Fibroblast of mammary gland (primary cell): ENCODE measurements around the gene ZDHHC17.
A peak's percentile ranks its signal among the peaks of the same experiment; 100 is the strongest.

Experiments
- DNase-seq: peaks from one replicate; pipeline ENCODE4 v3.0.0-alpha.2; 2010; ENCODE audit warnings: low read depth
- H3K4me3 ChIP-seq: 2 replicates; pipeline ENCODE4 v1.5.1; 2011; ENCODE audit warnings: low read depth, mild to moderate bottlenecking, low read length, moderate library complexity; ENCODE audit not compliant: control insufficient read depth
- CTCF ChIP-seq: conservative IDR thresholded peaks from 2 replicates; pipeline ENCODE4 v1.5.1; 2011; ENCODE audit warnings: low read depth, low read length, inconsistent platforms; ENCODE audit not compliant: control insufficient read depth, insufficient read depth

Gene ZDHHC17

GRCh38 chr12:76810671-76811419 lies 46.9 kb downstream of the ZDHHC17 start:
- TF ChIP-seq CTCF: no peak
- DNase-seq: no peak
- no peak overlapping the region for H3K4me3 ChIP-seq

- no peak for DNase-seq
- H3K4me3 ChIP-seq: no peak overlapping the region
- no peak for TF ChIP-seq CTCF
These were observed 48.1 kb downstream of the ZDHHC17 start for GRCh38 chr12:76811976-76812375.

- no peak for TF ChIP-seq CTCF
- no peak for DNase-seq
- H3K4me3 ChIP-seq: no peak overlapping the region
These were observed 49.4 kb downstream of the ZDHHC17 start for GRCh38 chr12:76813265-76813664.

GRCh38 chr12:76813972-76814371 lies 50.1 kb downstream of the ZDHHC17 start:
- H3K4me3 ChIP-seq: no peak overlapping the region
- no peak for TF ChIP-seq CTCF
- DNase-seq: no peak

GRCh38 chr12:76820888-76821482 lies 57.1 kb downstream of the ZDHHC17 start:
- peak; percentile 73 for TF ChIP-seq CTCF
- peak; percentile 40 for DNase-seq

GRCh38 chr12:76830436-76830835 lies 66.5 kb downstream of the ZDHHC17 start:
- no peak for TF ChIP-seq CTCF
- no peak overlapping the region for H3K4me3 ChIP-seq
- DNase-seq: no peak

More at GRCh38 chr12:76820888-76821482, 57.1 kb downstream of the ZDHHC17 start:
- no peak overlapping the region for H3K4me3 ChIP-seq

GRCh38 chr12:76836633-76837032 lies 72.7 kb downstream of the ZDHHC17 start:
- DNase-seq: peak; percentile 11
- no peak for TF ChIP-seq CTCF
- no peak overlapping the region for H3K4me3 ChIP-seq
